Natural killer cell treated with Interleukin-12 subunit alpha and Interleukin-12 subunit beta and Interleukin-15 and Interleukin-18, amount 100 ng/mL, for 72 hours (primary cell): ENCODE results near the gene RPS6KC1. TPM values are rescaled to one million over a fixed set of nuclear protein-coding genes. Genes with fewer than 3 reads are reported as not detected.
"Not testable (repeated sequence)": the region's sequence is repeated elsewhere in the genome, so short reads cannot be mapped to it uniquely, and the experiment has no call there.

Experiments used
- ATAC-seq, 2 donors: fragments of 150-1000 bp; cut with Tn5 transposase in 1 of 2; sonication (Bioruptor Pico), chemical (Tn5 transposase) in 1 of 2; 2 replicates each; pipeline ENCODE4 v1.10.0; 2021
- DNase-seq: peaks from one replicate; pipeline ENCODE4 v3.0.0; 2022; ENCODE audit warnings: low spot score
- H3K27ac Mint-ChIP-seq, 2 donors: 1 replicate in 1 of 2; 2 replicates in 1 of 2; pipeline ENCODE4 v1.8.0; 2022; ENCODE audit warnings: mixed read lengths in 2 of 2, mild to moderate bottlenecking in 1 of 2, moderate library complexity in 1 of 2
- H3K27me3 Mint-ChIP-seq, 2 donors: 1 replicate in 1 of 2; 2 replicates in 1 of 2; pipeline ENCODE4 v1.8.0; 2022; ENCODE audit warnings: mixed read lengths in 2 of 2
- H3K36me3 Mint-ChIP-seq: one replicate; pipeline ENCODE4 v1.8.0; 2022; ENCODE audit warnings: mixed read lengths
- H3K4me1 Mint-ChIP-seq, 2 donors: 1 replicate in 1 of 2; 2 replicates in 1 of 2; pipeline ENCODE4 v1.8.0; 2022; ENCODE audit warnings: low read depth in 2 of 2, mixed read lengths in 2 of 2, mild to moderate bottlenecking in 1 of 2
- H3K4me3 Mint-ChIP-seq: one replicate; pipeline ENCODE4 v1.8.0; 2022; ENCODE audit warnings: mixed read lengths
- H3K9me3 Mint-ChIP-seq: 2 replicates; pipeline ENCODE4 v1.8.0; 2022; ENCODE audit warnings: mixed read lengths
- total RNA-seq, 2 donors: library from RNA; stranded (reverse); gene quantifications; one replicate each; pipeline ENCODE4 v1.2.3, GENCODE V29; 2022

Gene RPS6KC1
- total RNA-seq, 2 donors from 2014 or later, result 14.5 to 17.6 TPM

DNA sequence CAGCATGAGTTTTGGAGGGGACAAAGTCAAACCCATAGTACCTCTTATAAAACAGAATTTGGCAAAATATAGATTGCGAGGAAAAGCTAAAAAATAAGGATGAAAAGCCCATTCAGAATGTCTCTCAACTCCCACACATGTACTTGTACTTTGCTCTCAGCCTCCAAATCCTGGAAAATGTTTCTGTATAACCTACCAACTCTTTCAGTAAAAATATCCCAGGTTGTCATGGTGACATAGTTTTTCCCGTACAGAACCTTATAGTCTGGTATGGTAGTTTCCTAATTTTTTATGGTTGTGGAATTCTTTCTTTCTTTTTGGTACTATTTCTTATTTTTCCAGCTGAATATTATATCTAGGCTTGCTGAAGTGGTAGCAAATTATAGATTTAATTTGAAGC is 15.5 kb upstream of the RPS6KC1 start:
- Mint-ChIP-seq H3K27me3 (peaks cover 4 to 20% of the 10 kb centered on the region in 2 donors), H3K9me3 (no peaks in the 10 kb centered on the region), H3K36me3 (no peaks in the 10 kb centered on the region), H3K4me3 (no peak overlapping the region), H3K4me1 (no peaks in the 10 kb centered on the region), H3K27ac (no peak overlapping the region)
- ATAC-seq (no peak), DNase-seq (no peak)

DNA sequence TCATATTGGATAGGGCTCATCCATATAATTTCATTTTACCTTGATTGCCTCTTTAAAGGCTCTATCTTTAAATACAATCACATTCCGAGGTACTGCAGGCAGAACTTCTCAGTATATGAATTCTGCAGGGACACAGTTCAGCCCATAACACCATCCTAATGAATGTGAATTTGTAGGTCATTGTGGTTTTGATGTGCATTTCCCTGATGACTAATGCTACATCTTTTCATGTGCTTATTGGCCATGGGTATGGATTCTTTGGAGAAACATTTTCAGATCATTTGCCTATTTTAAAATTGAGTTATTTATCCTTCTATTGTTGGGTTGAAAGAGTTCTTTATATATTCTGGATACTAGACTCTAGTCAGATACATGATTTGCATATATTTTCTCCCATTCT is 9.6 kb upstream of the RPS6KC1 start:
- H3K27ac Mint-ChIP-seq, result no peak overlapping the region
- no peak overlapping the region for H3K4me3 Mint-ChIP-seq
- H3K9me3 Mint-ChIP-seq, result no peaks in the 10 kb centered on the region
- H3K36me3 Mint-ChIP-seq, result no peaks in the 10 kb centered on the region
- H3K4me1 Mint-ChIP-seq, result peaks cover 11 to 13% of the 10 kb centered on the region in 2 donors
- no peak for ATAC-seq
- DNase-seq, result no peak
- H3K27me3 Mint-ChIP-seq, result peaks cover 0 to 1% of the 10 kb centered on the region in 2 donors

DNA sequence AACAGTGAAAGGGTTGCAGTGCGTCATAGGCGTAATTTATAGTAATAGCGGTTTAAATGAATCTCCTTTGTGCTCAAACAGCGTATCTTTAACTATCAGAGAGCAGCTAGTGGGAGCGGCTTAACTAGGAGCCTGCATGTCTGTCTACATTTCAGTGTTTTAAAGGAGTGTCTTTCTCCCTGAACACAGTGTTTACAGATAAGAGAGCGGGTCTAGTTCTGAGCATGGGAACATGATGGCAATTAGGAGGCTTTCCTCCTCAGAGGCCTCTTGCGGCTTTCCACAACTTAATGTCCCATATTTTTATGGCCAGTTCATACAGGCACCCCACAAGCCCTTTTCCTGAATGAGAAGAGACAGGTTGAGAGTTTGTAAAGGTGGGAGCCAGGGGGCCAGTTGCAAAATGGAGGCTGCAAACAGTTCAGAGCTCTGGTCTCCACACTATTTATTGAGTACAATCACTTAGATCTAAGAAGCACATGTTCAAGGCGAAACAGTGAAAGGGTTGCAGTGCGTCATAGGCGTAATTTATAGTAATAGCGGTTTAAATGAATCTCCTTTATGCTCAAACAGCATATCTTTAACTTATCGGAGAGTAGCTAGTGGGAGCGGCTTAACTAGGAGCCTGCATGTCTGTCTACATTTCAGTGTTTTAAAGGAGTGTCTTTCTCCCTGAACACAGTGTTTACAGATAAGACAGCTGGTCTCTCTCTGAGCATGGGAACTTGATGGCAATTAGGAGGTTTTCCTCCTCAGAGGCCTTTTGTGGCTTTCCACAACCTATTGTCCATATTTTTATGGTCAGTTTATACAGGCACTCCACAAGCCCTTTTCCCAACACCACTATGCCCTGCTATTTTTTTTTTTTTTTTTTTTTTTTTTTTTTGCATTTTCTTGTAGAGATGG is 5.5 kb upstream of the RPS6KC1 start:
- not testable (repeated sequence) for H3K9me3 Mint-ChIP-seq, H3K27ac Mint-ChIP-seq, DNase-seq, H3K4me3 Mint-ChIP-seq, ATAC-seq
- Mint-ChIP-seq H3K4me1 (peaks cover 19 to 20% of the 10 kb centered on the region in 2 donors), H3K36me3 (peaks cover 13% of the 10 kb centered on the region), H3K27me3 (peaks cover 12% of the 10 kb centered on the region in 2 donors)

DNA sequence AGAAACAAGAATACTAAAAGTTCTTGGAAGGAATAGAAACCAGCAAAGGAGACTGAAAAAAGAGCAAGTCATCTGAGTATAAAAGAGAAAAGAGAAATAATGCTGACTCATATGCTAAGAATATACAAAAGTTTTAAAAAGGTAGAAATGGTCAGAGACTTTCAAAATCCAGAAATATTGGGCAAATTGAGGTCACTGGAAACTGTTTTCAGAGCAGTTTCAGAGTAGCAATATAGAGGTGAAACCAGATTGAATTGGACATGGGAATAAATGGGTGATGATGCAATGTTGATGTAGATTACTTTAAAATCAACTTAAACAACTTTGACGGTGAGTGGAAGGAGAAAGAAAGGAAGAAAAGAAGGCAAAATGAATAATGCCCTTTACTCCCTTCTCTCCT is 1.8 kb upstream of the RPS6KC1 start:
- ATAC-seq, result no peak
- peaks cover 26 to 33% of the 10 kb centered on the region in 2 donors for H3K4me1 Mint-ChIP-seq
- H3K36me3 Mint-ChIP-seq, result peaks cover 17% of the 10 kb centered on the region
- peaks cover 8% of the 10 kb centered on the region for H3K9me3 Mint-ChIP-seq
- H3K27me3 Mint-ChIP-seq, result peaks cover 12% of the 10 kb centered on the region in 2 donors
- H3K27ac Mint-ChIP-seq, result no peak overlapping the region
- peak overlapping the region; percentile 32 for H3K4me3 Mint-ChIP-seq
- DNase-seq, result no peak

DNA sequence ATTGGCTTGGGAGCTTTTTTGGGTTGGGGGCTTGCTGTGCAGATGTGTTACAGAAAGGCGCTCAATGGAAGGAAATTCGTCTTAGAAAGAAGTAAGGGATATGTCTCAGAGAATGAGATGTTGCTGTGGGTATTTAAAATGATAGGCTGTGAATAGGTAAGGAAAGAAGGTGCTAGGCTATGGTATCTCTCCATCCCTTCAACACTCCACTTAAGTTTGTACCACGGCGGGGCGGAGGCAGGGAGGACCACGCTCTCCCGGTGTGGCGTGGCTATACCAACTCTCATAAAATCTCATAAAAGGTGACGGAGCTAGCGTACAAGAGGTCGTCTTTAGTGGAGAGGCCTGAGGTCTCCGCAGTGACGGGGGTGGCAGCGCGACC is 305 bp upstream of the RPS6KC1 start:
- Mint-ChIP-seq H3K27me3 (peaks cover 12% of the 10 kb centered on the region in 2 donors), H3K9me3 (peaks cover 8% of the 10 kb centered on the region), H3K4me1 (peaks cover 30 to 36% of the 10 kb centered on the region in 2 donors), H3K4me3 (peak overlapping the region; percentile 99), H3K36me3 (peaks cover 17% of the 10 kb centered on the region), H3K27ac (peak overlapping the region; percentile 96 to 97)
- no peak for DNase-seq
- peak; percentile 43 to 56 for ATAC-seq

DNA sequence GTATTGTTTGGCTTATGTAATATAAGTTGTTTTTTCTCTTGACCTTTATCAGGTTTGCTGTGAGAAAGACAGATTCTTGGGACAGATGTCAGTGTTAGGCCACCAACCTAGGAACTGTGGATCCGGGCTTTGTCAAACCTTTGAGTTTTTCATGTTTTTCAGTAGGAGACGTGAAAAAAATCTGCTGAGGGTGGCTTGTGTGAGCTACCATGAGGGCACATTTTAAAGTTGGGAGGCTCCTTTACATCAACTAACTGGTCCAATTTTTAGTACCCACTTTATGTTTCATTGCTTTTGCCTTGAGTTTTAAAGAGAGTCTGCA is 801 bp downstream of the RPS6KC1 start:
- Mint-ChIP-seq H3K27ac (peak overlapping the region; percentile 96 to 97), H3K4me1 (peaks cover 36 to 40% of the 10 kb centered on the region in 2 donors), H3K4me3 (peak overlapping the region; percentile 99), H3K36me3 (peaks cover 17% of the 10 kb centered on the region), H3K27me3 (peaks cover 12% of the 10 kb centered on the region in 2 donors), H3K9me3 (peaks cover 8% of the 10 kb centered on the region)
- DNase-seq (no peak), ATAC-seq (no peak)

DNA sequence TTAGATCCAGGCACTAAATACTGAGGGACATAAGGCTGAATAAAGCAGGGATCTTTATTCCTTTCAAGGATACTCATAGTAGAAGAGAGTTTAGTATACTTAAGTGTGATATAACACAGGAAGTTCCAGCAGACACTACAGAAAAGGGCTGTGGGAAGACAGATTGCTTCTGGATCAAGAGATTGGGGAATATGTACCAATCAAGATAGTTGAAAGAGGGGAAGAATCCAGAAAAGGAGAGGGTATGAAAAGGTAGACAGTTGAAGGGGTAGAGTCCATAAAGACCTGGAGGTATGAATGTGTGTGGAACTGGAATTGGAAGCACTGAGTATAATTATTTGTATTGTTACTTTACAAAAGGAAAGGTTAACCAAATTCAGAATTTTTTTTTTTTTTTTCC is 2.4 kb downstream of the RPS6KC1 start:
- no peak overlapping the region for H3K27ac Mint-ChIP-seq
- H3K36me3 Mint-ChIP-seq, result peaks cover 17% of the 10 kb centered on the region
- no peak for DNase-seq
- H3K4me1 Mint-ChIP-seq, result peaks cover 37 to 48% of the 10 kb centered on the region in 2 donors
- peaks cover 8% of the 10 kb centered on the region for H3K9me3 Mint-ChIP-seq
- H3K4me3 Mint-ChIP-seq, result peak overlapping the region; percentile 52
- H3K27me3 Mint-ChIP-seq, result peaks cover 7 to 10% of the 10 kb centered on the region in 2 donors
- no peak for ATAC-seq

DNA sequence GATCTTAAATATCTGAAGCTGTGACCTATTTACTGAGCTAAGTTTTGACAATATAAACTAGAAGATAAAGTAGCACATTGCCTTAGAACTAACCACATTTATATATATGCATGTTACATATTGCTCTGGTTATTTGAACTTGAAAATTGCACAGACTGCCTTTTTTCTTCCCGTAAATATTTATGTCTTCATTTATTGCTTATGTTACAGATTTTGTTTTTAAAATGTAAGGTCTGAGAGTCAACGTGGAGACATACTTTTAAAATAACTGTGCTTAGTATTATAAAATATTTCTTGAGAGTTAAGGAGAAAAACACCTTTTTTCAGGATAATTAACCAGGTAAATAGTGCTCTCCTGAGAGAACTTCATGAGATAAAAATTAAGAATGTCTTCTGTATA is 3.1 kb downstream of the RPS6KC1 start:
- Mint-ChIP-seq H3K36me3 (peaks cover 13% of the 10 kb centered on the region), H3K4me1 (peaks cover 37 to 48% of the 10 kb centered on the region in 2 donors), H3K27ac (no peak overlapping the region), H3K9me3 (peaks cover 8% of the 10 kb centered on the region), H3K27me3 (peaks cover 2 to 3% of the 10 kb centered on the region in 2 donors), H3K4me3 (no peak overlapping the region)
- DNase-seq (no peak), ATAC-seq (no peak)

DNA sequence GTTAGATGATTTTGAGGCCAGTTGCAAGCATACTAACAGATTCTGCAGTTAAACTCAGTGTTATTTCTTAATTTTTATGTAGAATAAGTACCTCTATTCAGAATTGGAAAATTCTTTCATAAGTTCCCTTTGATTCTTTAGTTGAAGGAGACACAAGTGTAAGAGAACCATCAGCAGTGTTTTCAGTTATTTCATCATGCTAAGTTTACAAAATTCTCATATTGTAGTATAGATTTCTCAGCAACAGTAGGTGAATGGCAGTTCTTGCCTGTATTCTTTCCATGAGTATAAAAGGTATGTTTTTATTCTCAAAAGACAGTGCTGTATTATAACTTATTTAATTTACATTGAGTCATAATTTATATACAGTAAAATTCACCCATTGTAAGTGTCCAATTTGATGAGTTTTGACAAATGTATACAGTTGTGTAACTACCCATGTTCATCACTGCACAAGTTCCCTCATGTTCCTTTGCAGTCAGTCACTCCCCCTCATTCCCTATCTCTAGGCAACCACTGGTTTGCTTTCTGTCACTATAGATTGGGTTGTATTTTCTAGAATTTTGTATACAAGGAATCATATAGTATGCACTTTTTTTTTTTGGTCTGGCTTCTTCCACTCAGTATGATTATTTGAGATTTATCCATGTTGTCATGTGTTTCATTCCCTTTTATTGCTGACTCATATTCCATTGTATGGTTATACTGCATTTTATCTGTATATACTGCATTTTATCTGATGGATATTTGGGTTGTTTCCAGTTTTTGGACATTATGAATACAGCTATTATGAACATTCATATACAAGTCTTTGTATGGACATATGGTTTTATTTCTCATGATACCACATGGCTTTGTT is 3.9 kb downstream of the RPS6KC1 start:
- H3K4me3 Mint-ChIP-seq, result no peak overlapping the region
- ATAC-seq, result no peak
- peaks cover 36 to 46% of the 10 kb centered on the region in 2 donors for H3K4me1 Mint-ChIP-seq
- H3K9me3 Mint-ChIP-seq, result peaks cover 8% of the 10 kb centered on the region
- H3K36me3 Mint-ChIP-seq, result peaks cover 10% of the 10 kb centered on the region
- no peak overlapping the region for H3K27ac Mint-ChIP-seq
- no peaks in the 10 kb centered on the region for H3K27me3 Mint-ChIP-seq
- no peak for DNase-seq

DNA sequence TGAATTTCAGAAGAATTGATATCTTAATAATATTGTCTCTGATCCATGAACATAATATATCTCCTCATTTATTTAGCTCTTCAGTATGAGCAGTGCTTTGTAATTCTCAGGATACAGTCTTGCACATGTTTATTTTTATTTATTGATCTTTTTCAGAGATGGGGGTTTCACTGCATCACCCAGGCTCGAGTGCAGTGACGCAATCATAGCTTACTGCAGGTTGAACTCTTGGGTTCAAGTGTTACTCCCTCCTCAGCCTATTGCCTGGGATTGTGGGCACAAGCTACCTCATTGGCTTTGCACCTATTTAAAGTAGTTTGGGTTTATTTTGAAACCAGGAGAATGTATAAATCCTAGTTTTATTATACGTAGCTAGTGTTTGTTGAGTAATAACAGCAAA is 4.7 kb downstream of the RPS6KC1 start:
- Mint-ChIP-seq H3K27me3 (no peaks in the 10 kb centered on the region), H3K4me1 (peaks cover 28 to 38% of the 10 kb centered on the region in 2 donors), H3K4me3 (no peak overlapping the region), H3K9me3 (peaks cover under 1% of the 10 kb centered on the region), H3K36me3 (peaks cover 1% of the 10 kb centered on the region), H3K27ac (no peak overlapping the region)
- DNase-seq (no peak), ATAC-seq (no peak)

DNA sequence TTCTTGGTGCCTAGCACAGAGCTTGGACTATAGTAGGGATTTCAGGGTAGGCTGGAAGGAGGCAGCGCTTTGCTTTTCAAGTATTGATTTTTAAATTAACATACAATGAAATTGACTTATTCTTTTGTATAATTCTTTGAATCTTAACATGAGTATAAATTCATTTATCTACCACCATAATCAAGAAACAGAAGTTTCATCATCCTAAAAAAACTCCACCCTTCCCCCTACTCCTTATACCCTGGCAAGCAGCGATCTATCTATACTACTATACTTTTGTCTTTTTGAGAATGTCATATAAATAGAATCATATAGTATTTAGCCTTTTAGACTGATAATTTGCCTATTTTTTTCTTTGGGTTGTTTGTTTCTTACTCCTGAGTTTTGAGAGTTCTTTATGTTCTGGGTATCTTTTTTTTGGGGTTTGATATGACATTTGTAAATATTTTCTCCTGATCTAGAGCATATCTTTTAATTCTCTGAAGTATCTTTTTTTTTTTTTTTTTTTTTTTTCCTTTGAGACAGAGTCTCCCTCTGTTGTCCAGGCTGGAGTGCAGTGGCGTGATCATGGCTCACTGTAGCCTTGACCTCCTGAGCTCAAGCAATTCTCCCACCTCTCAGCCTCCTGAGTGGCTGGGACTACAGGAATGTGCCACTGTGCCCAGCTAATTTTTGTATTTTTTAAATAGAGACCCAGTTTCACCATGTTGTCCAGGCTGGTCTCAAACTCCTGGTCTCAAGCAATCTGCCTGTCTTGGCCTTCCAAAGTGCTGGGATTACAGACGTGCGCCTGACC is 6.4 kb downstream of the RPS6KC1 start:
- DNase-seq, result no peak
- Mint-ChIP-seq H3K27me3 (no peaks in the 10 kb centered on the region), H3K4me3 (no peak overlapping the region), H3K9me3 (no peaks in the 10 kb centered on the region), H3K4me1 (peaks cover 20 to 27% of the 10 kb centered on the region in 2 donors), H3K27ac (no peak overlapping the region), H3K36me3 (no peaks in the 10 kb centered on the region)
- no peak for ATAC-seq

DNA sequence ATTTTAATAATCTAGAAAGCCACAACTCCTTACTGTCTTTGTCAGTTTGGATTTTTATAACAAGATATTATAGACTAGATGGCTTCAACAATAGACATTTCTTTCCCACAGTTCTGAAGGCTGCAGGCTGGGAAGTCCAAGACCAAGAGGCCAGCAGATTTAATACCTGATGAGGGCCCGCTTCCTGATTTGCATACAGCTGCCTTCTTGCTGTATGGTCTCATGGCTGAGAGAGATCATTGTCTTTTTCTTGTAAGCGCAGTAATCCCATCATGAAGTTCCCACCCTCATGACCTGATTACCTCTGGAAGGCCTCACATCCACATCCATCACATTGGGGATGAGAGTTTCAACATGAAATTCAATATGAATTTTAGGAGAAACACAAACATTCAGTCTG is 9.8 kb downstream of the RPS6KC1 start:
- DNase-seq (no peak), ATAC-seq (no peak)
- no peak overlapping the region for H3K4me3 Mint-ChIP-seq
- no peaks in the 10 kb centered on the region for H3K9me3 Mint-ChIP-seq
- no peaks in the 10 kb centered on the region for H3K27me3 Mint-ChIP-seq
- no peaks in the 10 kb centered on the region for H3K36me3 Mint-ChIP-seq
- no peak overlapping the region for H3K27ac Mint-ChIP-seq
- H3K4me1 Mint-ChIP-seq, result peaks cover 9 to 11% of the 10 kb centered on the region in 2 donors

DNA sequence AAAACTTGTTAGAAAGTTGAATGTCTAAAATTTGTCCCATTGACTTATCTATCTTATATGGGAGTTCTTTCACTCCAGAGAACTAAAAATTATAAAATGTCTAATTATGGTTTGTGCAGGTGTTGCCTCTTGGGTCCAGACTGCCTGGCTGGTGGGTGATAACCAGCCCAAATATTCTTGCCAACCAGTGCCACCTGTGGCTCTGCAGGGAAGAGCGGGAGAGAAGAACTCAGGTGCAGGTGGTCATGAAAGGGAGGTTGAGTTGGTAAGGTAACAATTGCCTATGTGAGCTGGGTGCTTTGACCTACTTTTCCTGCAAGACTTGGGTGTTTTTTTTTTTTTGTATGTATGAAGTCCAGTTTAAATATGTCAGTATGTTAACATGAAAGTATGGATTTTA is 10.2 kb downstream of the RPS6KC1 start:
- Mint-ChIP-seq H3K27me3 (no peaks in the 10 kb centered on the region), H3K27ac (no peak overlapping the region), H3K4me1 (peaks cover 7 to 11% of the 10 kb centered on the region in 2 donors), H3K9me3 (no peaks in the 10 kb centered on the region), H3K36me3 (no peaks in the 10 kb centered on the region), H3K4me3 (no peak overlapping the region)
- ATAC-seq (no peak), DNase-seq (no peak)
